HCT116 (cell line): ENCODE results near the gene ZNF555.

Experiments used
- CTCF ChIP-seq, 3 experiments: fragments of 200-600 bp in 1 of 3; sonication (generic) in 1 of 3; IDR thresholded peaks in 2 of 3; conservative IDR thresholded peaks in 1 of 3; 2 replicates each; pipeline ENCODE4 v1.5.1; 2012 to 2017; ENCODE audit warnings: low read depth in 2 of 3, low read length in 2 of 3, antibody characterized with exemption in 1 of 3, borderline replicate concordance in 1 of 3, control low read depth in 1 of 3, mild to moderate bottlenecking in 1 of 3, mixed read lengths in 1 of 3, mixed run types in 1 of 3, moderate library complexity in 1 of 3; ENCODE audit not compliant: insufficient read depth in 1 of 3
- EZH2 ChIP-seq: fragments of 200-600 bp; sonication (generic); IDR thresholded peaks from 2 replicates; pipeline ENCODE4 v1.6.1; 2017; ENCODE audit warnings: antibody characterized with exemption, mixed run types
- EZH2phosphoT487 ChIP-seq: fragments of 200-600 bp; IDR thresholded peaks from 2 replicates; pipeline ENCODE4 v1.6.1; 2018; ENCODE audit warnings: antibody characterized with exemption, borderline replicate concordance
- POLR2A ChIP-seq: IDR thresholded peaks from 2 replicates; pipeline ENCODE4 v1.7.0; 2011; ENCODE audit warnings: borderline replicate concordance; ENCODE audit not compliant: insufficient read depth, insufficient read length; ENCODE audit errors: extremely low read depth
- ZBTB33 ChIP-seq: IDR thresholded peaks from 2 replicates; pipeline ENCODE4 v1.6.1; 2011; ENCODE audit warnings: mild to moderate bottlenecking, low read length, moderate library complexity; ENCODE audit not compliant: insufficient replicate concordance; ENCODE audit errors: extremely low read depth
- ZFX ChIP-seq: fragments of 450-650 bp; IDR thresholded peaks from 2 replicates; pipeline ENCODE4 v1.6.1; 2017
- ZNF274 ChIP-seq: fragments of 200-500 bp; sonication (Bioruptor generic); IDR thresholded peaks from 2 replicates; pipeline ENCODE4 v1.6.1; 2014; ENCODE audit warnings: mild to moderate bottlenecking, low read depth, low read length, inconsistent platforms

GRCh38 chr19:2845107-2845506 lies 3.8 kb downstream of the ZNF555 start:
- TF ChIP-seq ZNF274: no peak
- no peak for TF ChIP-seq CTCF (IDR thresholded peaks at IDR 0.05 in 2 of 3, conservative IDR thresholded peaks at IDR 0.05 in 1 of 3; ENCODE audit: borderline replicate concordance in 1 of 3, insufficient read depth in 1 of 3, low read depth in 2 of 3, low read length in 2 of 3)
- TF ChIP-seq EZH2: no peak
- no peak for TF ChIP-seq ZFX
- no peak for TF ChIP-seq EZH2phosphoT487
- TF ChIP-seq POLR2A: no peak
- TF ChIP-seq ZBTB33: no peak
